HG03159 (cell line): ENCODE measurements around the gene NQO1.

Experiments
- ATAC-seq: cut with Tn5 transposase; IDR thresholded peaks from one replicate; pipeline ENCODE4 v1.9.1; 2021; ENCODE audit warnings: mild to moderate bottlenecking, moderate library complexity; ENCODE audit not compliant: unreplicated experiment

NQO1 gene

GRCh38 chr16:69707920-69708683 lies 18.3 kb downstream of the NQO1 start:
- no peak for ATAC-seq

- ATAC-seq: no peak
Measured at GRCh38 chr16:69706975-69707340, 19.4 kb downstream of the NQO1 start.

DNA sequence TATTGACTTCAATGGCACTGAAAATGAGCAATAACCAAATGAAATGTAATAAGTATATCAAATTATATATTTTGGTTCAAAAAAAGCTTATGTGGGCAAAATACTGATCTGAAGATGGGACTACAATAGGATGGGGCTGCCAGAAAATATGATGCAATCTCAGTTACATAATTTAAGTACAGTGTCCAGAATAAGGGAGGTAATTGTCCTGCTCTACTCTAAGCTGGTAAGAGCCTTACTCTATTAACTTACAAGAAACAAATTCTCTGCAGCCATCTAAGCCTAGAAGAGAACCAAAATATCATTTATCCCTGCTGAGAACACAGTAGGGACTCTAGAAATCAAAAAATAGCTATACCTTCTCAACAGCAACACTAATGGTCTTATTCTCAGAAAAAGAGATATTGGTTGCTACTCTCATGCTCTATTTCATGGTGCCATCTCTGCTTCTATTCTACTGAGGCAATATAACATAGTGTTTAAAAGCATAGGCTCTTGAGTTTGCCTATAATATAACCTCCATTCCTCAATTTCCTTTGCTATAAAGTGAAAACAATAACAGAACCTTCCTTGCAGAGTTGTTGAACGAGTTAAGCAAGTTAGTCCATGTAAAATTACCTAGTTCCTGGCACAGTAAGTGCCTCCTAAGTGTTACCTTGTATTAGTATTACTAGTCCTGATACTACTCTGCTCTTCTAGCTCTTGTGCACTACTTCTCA lies 19.9 kb downstream of the NQO1 start:
- no peak for ATAC-seq

GRCh38 chr16:69703638-69704037 lies 22.7 kb downstream of the NQO1 start:
- no peak for ATAC-seq

DNA sequence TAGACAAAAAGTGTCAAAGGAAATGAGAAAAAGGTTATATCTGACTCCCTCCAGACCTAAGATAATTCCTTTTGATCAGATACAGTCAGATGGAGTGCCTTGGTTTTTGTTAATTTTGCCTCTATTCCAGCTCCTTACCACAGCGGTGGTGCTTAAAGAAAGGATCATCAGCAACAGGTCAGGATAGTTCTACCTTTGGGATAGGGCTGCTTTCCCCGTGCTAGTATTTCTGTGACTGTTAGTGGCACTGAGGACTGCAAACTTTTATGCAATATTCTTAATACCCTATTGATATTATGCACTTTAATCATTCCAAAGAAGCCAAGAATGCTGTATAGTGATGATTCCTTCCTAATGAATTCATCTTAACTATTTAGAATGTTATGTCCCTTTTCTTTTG lies 24.5 kb downstream of the NQO1 start:
- no peak for ATAC-seq

GRCh38 chr16:69701452-69701851 lies 24.9 kb downstream of the NQO1 start:
- ATAC-seq: no peak

GRCh38 chr16:69699915-69700314 lies 26.4 kb downstream of the NQO1 start:
- ATAC-seq: no peak

GRCh38 chr16:69698404-69698803 lies 28.0 kb downstream of the NQO1 start:
- no peak for ATAC-seq

- no peak for ATAC-seq
Measured at GRCh38 chr16:69693916-69694315, 32.4 kb downstream of the NQO1 start.

GRCh38 chr16:69691980-69692911 lies 34.1 kb downstream of the NQO1 start:
- no peak for ATAC-seq

- ATAC-seq: no peak
Measured at GRCh38 chr16:69688589-69688988, 37.8 kb downstream of the NQO1 start.

- ATAC-seq: no peak
Measured at GRCh38 chr16:69680358-69680757, 46.0 kb downstream of the NQO1 start.

DNA sequence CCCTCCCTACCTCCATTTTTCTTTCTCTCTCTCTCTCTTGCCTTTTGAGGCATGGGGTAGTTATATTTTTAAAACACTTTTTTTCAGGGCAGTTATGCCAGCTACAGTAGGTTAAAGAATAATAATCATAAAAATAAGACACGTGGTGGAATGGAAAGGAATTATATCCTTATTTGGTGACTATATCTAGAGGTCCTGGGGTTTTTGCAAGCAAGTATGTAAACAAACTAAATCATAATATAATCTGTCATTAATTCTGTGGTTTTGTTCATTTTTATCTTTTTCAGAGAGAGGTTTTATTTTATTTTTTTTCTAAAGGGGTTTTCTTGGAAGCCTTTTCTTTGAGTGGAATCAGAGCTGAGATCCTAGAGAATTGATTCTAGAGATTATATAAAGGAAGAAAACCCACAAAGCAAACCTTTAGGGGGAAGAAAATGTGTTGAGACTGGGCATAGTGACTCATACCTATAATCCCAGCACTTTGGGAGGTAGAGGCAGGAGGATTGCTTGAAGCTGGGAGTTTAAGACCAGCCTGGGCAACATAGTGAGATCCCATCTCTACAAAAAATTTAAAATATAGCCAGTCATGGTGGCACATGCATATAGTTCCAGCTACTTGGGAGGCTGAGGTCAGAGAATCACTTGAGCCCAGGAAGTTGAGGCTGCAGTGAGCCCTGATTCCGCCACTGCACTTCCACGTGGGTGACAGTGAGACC lies 53.2 kb downstream of the NQO1 start:
- no peak for ATAC-seq

GRCh38 chr16:69672315-69672997 lies 53.9 kb downstream of the NQO1 start:
- ATAC-seq: no peak

GRCh38 chr16:69669577-69669976 lies 56.8 kb downstream of the NQO1 start:
- ATAC-seq: no peak

DNA sequence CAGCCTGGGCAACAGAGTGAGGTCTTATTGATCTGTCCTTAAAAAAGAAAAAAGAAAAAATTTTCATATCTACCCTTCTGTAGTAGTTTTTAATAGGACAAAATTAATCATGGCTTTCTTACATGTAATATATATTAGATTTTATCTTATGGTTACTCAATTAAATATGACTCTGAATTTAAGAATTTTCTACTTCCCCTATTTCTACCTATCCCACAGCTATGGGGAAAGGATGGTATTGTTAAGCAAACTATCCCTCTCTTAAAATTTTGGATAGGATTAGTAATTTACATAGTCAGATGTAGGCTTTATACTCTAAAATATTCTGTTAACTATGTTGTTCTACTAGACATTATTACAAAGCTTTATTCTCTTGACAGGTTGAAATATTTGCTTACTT lies 62.5 kb downstream of the NQO1 start:
- no peak for ATAC-seq

DNA sequence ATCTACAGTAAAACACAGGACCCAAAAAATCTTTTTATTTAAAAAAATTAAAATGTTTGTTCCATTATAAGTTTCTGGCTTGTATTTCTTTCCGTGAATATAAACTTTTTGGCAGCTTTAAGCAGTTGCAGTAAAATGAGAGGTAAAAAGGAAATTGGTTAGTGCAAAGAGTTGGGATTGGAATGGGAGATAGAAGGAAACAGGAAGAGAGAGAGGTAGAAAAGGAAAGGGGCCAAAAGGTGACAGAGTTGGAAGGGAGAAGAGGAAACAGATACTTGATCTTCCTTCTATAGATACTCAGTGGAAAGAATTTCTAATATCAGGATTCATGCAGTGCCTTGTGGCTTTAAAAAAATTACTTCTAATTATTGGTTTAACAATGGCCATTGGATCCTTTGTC lies 63.5 kb downstream of the NQO1 start:
- no peak for ATAC-seq

- ATAC-seq: no peak
Measured at GRCh38 chr16:69660166-69660565, 66.2 kb downstream of the NQO1 start.
